ENCODE results near the gene SLC30A4.
"Not testable (repeated sequence)": the region's sequence is repeated elsewhere in the genome, so short reads cannot be mapped to it uniquely, and the experiment has no call there.

Gene SLC30A4

DNA sequence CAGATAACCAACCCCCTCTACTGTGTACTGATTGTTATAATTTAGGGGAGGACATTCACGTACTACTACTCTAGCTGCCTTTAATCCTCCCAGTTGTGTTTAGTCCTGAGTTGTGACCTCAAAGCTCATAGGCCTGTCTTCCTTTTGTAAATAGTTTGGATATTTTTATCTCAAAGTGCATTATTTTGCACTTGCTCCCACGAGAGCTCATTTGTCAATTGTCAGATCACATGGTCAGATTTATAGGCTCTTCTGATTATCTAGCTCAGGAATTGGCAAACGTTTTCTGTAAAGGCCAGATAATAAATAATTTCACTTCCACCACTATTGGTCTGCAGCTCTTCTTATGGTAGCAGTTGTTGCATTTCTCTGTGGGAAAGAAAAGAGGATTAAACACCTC, 14.4 kb upstream of the SLC30A4 start:
- Histone ChIP-seq H3K4me3 (ENCODE audit: insufficient read depth in 1 of 2, low read depth in 1 of 2, low read length in 2 of 2) (no peak overlapping the region), H3K9ac (ENCODE audit: low read length) (no peak overlapping the region), H4K8ac (ENCODE audit: low read length) (no peak overlapping the region), H3K27me3 (ENCODE audit: control insufficient read depth in 1 of 2, insufficient read depth in 1 of 2, low read length in 2 of 2) (no peaks in the 10 kb centered on the region), H4K91ac (ENCODE audit: low read length) (no peak overlapping the region), H2AK5ac (ENCODE audit: low read length, severe bottlenecking) (no peak overlapping the region), H3K4me2 (ENCODE audit: low read length, poor library complexity, severe bottlenecking) (no peak overlapping the region), H3K9me3 (ENCODE audit: control insufficient read depth, low read length) (no peaks in the 10 kb centered on the region), H2BK12ac (ENCODE audit: low read length in 2 of 2) (no peak overlapping the region), H2BK15ac (ENCODE audit: low read depth, poor library complexity, severe bottlenecking) (no peak overlapping the region), H3K27ac (ENCODE audit: low read length, poor library complexity, severe bottlenecking) (no peak overlapping the region), H3K23ac (ENCODE audit: low read length in 2 of 2) (no peak overlapping the region), H3K14ac (ENCODE audit: low read length in 2 of 2) (no peak overlapping the region), H3K18ac (ENCODE audit: low read depth in 1 of 2, low read length in 2 of 2) (no peak overlapping the region), H2BK120ac (ENCODE audit: low read depth, low read length) (no peak overlapping the region), H2BK5ac (ENCODE audit: low read depth, low read length, poor library complexity, severe bottlenecking) (no peak overlapping the region), H2AFZ (ENCODE audit: low read depth, low read length) (no peak overlapping the region), H3K4me1 (ENCODE audit: control insufficient read depth, insufficient read depth, low read depth, low read length) (no peaks in the 10 kb centered on the region), H3K4ac (ENCODE audit: low read depth in 1 of 2, low read length in 2 of 2) (no peak overlapping the region), H3K79me1 (replicated peaks; ENCODE audit: low read length, poor library complexity, severe bottlenecking) (no peaks in the 10 kb centered on the region), H3K36me3 (ENCODE audit: control insufficient read depth in 1 of 2, insufficient read depth in 2 of 2, low read depth in 1 of 2, low read length in 2 of 2) (no peaks in the 10 kb centered on the region)
- no peak for DNase-seq
- WGBS: 50% methylated on average over 1 of the region's 3 CpGs

DNA sequence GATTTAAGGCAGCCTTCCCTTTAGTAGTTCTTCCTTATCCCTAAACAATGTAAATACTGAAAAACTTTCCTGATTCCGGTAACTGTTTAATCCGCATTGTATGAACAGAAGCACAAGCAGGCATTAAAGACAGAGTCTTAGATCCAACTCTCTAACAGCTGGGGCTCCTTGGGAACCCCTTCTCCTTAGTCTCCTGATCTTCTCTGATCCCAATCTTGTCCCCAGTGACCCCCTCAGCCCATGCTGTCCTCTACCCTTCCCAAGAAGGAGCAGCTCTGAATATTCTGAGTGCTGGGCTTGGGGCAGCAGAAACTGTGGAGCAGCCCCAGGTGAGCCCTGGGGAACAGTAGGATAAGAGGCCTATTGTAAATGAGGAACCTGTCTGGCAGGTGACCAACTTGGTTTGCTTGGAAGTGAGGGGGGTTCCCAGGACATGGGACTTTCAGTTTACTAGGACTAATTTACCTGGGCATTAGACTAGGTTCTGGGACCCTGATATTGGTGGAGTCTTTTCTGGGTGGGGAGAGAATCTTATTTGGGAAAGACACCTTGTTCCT, 13.0 kb upstream of the SLC30A4 start:
- no peak overlapping the region for H2AK5ac ChIP-seq (ENCODE audit: low read length, severe bottlenecking)
- no peak overlapping the region for H4K91ac ChIP-seq (ENCODE audit: low read length)
- H3K27me3 ChIP-seq (ENCODE audit: control insufficient read depth in 1 of 2, insufficient read depth in 1 of 2, low read length in 2 of 2): no peaks in the 10 kb centered on the region
- DNase-seq: no peak
- no peak overlapping the region for H2BK15ac ChIP-seq (ENCODE audit: low read depth, poor library complexity, severe bottlenecking)
- WGBS: 96% methylated on average over 2 of the region's 2 CpGs
- no peak overlapping the region for H3K4me3 ChIP-seq (ENCODE audit: insufficient read depth in 1 of 2, low read depth in 1 of 2, low read length in 2 of 2)
- no peak overlapping the region for H3K18ac ChIP-seq (ENCODE audit: low read depth in 1 of 2, low read length in 2 of 2)
- H3K4ac ChIP-seq (ENCODE audit: low read depth in 1 of 2, low read length in 2 of 2): no peak overlapping the region
- no peaks in the 10 kb centered on the region for H3K4me1 ChIP-seq (ENCODE audit: control insufficient read depth, insufficient read depth, low read depth, low read length)
- no peaks in the 10 kb centered on the region for H3K79me1 ChIP-seq (replicated peaks; ENCODE audit: low read length, poor library complexity, severe bottlenecking)
- H3K4me2 ChIP-seq (ENCODE audit: low read length, poor library complexity, severe bottlenecking): no peak overlapping the region
- H2BK12ac ChIP-seq (ENCODE audit: low read length in 2 of 2): no peak overlapping the region
- no peak overlapping the region for H3K14ac ChIP-seq (ENCODE audit: low read length in 2 of 2)
- H2AFZ ChIP-seq (ENCODE audit: low read depth, low read length): no peak overlapping the region
- no peaks in the 10 kb centered on the region for H3K36me3 ChIP-seq (ENCODE audit: control insufficient read depth in 1 of 2, insufficient read depth in 2 of 2, low read depth in 1 of 2, low read length in 2 of 2)
- no peak overlapping the region for H3K23ac ChIP-seq (ENCODE audit: low read length in 2 of 2)
- H2BK120ac ChIP-seq (ENCODE audit: low read depth, low read length): no peak overlapping the region
- H2BK5ac ChIP-seq (ENCODE audit: low read depth, low read length, poor library complexity, severe bottlenecking): no peak overlapping the region
- H4K8ac ChIP-seq (ENCODE audit: low read length): no peak overlapping the region
- no peak overlapping the region for H3K9ac ChIP-seq (ENCODE audit: low read length)
- no peaks in the 10 kb centered on the region for H3K9me3 ChIP-seq (ENCODE audit: control insufficient read depth, low read length)
- no peak overlapping the region for H3K27ac ChIP-seq (ENCODE audit: low read length, poor library complexity, severe bottlenecking)

DNA sequence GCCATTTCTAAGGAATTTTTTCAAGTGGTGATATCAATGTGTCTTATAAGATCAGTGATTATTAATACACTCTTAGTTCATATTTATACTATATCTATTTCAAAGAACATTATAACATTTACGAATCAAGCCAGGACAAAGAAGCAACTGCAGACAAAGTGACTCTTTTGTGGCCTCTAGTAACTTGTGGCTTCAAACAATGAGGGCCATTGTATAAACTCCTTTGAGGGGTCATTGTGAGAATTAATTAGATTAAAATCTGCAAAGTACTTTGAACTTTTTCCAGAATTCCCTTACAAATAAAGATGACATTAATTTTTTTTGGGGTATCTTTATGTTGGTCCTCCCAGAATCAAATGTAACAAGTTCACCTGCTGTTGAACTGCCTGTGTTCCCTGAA, 12.3 kb upstream of the SLC30A4 start:
- 92% methylated on average over 1 of the region's 1 CpG for WGBS
- no peaks in the 10 kb centered on the region for H3K36me3 ChIP-seq (ENCODE audit: control insufficient read depth in 1 of 2, insufficient read depth in 2 of 2, low read depth in 1 of 2, low read length in 2 of 2)
- no peak overlapping the region for H3K4me2 ChIP-seq (ENCODE audit: low read length, poor library complexity, severe bottlenecking)
- H3K79me1 ChIP-seq (replicated peaks; ENCODE audit: low read length, poor library complexity, severe bottlenecking): no peaks in the 10 kb centered on the region
- no peaks in the 10 kb centered on the region for H3K4me1 ChIP-seq (ENCODE audit: control insufficient read depth, insufficient read depth, low read depth, low read length)
- no peak overlapping the region for H3K14ac ChIP-seq (ENCODE audit: low read length in 2 of 2)
- no peaks in the 10 kb centered on the region for H3K27me3 ChIP-seq (ENCODE audit: control insufficient read depth in 1 of 2, insufficient read depth in 1 of 2, low read length in 2 of 2)
- H2AK5ac ChIP-seq (ENCODE audit: low read length, severe bottlenecking): no peak overlapping the region
- H2BK15ac ChIP-seq (ENCODE audit: low read depth, poor library complexity, severe bottlenecking): no peak overlapping the region
- H4K8ac ChIP-seq (ENCODE audit: low read length): no peak overlapping the region
- no peaks in the 10 kb centered on the region for H3K9me3 ChIP-seq (ENCODE audit: control insufficient read depth, low read length)
- no peak overlapping the region for H3K27ac ChIP-seq (ENCODE audit: low read length, poor library complexity, severe bottlenecking)
- no peak overlapping the region for H2AFZ ChIP-seq (ENCODE audit: low read depth, low read length)
- no peak overlapping the region for H2BK5ac ChIP-seq (ENCODE audit: low read depth, low read length, poor library complexity, severe bottlenecking)
- no peak overlapping the region for H2BK12ac ChIP-seq (ENCODE audit: low read length in 2 of 2)
- no peak overlapping the region for H4K91ac ChIP-seq (ENCODE audit: low read length)
- H3K9ac ChIP-seq (ENCODE audit: low read length): no peak overlapping the region
- no peak overlapping the region for H3K23ac ChIP-seq (ENCODE audit: low read length in 2 of 2)
- no peak for DNase-seq
- no peak overlapping the region for H3K4me3 ChIP-seq (ENCODE audit: insufficient read depth in 1 of 2, low read depth in 1 of 2, low read length in 2 of 2)
- H3K18ac ChIP-seq (ENCODE audit: low read depth in 1 of 2, low read length in 2 of 2): no peak overlapping the region
- no peak overlapping the region for H2BK120ac ChIP-seq (ENCODE audit: low read depth, low read length)
- no peak overlapping the region for H3K4ac ChIP-seq (ENCODE audit: low read depth in 1 of 2, low read length in 2 of 2)

- not testable (repeated sequence) for H3K4me1 ChIP-seq (ENCODE audit: control insufficient read depth, insufficient read depth, low read depth, low read length); H2AK5ac ChIP-seq (ENCODE audit: low read length, severe bottlenecking); H2AFZ ChIP-seq (ENCODE audit: low read depth, low read length); H3K4me3 ChIP-seq (ENCODE audit: insufficient read depth in 1 of 2, low read depth in 1 of 2, low read length in 2 of 2); H2BK120ac ChIP-seq (ENCODE audit: low read depth, low read length); H2BK12ac ChIP-seq (ENCODE audit: low read length in 2 of 2); H3K9ac ChIP-seq (ENCODE audit: low read length); H3K23ac ChIP-seq (ENCODE audit: low read length in 2 of 2); H4K91ac ChIP-seq (ENCODE audit: low read length); H3K36me3 ChIP-seq (ENCODE audit: control insufficient read depth in 1 of 2, insufficient read depth in 2 of 2, low read depth in 1 of 2, low read length in 2 of 2); H3K14ac ChIP-seq (ENCODE audit: low read length in 2 of 2); H3K79me1 ChIP-seq (replicated peaks; ENCODE audit: low read length, poor library complexity, severe bottlenecking); H4K8ac ChIP-seq (ENCODE audit: low read length); H2BK5ac ChIP-seq (ENCODE audit: low read depth, low read length, poor library complexity, severe bottlenecking); H3K18ac ChIP-seq (ENCODE audit: low read depth in 1 of 2, low read length in 2 of 2); H3K9me3 ChIP-seq (ENCODE audit: control insufficient read depth, low read length); H3K4me2 ChIP-seq (ENCODE audit: low read length, poor library complexity, severe bottlenecking); H3K27me3 ChIP-seq (ENCODE audit: control insufficient read depth in 1 of 2, insufficient read depth in 1 of 2, low read length in 2 of 2); H2BK15ac ChIP-seq (ENCODE audit: low read depth, poor library complexity, severe bottlenecking); H3K4ac ChIP-seq (ENCODE audit: low read depth in 1 of 2, low read length in 2 of 2); H3K27ac ChIP-seq (ENCODE audit: low read length, poor library complexity, severe bottlenecking)
- 71% methylated on average over 2 of the region's 3 CpGs for WGBS
- DNase-seq: peak; percentile 12
Measured at GRCh38 chr15:45532892-45533291, 10.3 kb upstream of the SLC30A4 start.
